Natural killer cell (primary cell): ENCODE results near the gene ARID1B. TPM values are rescaled to one million over a fixed set of nuclear protein-coding genes. Genes with fewer than 3 reads are reported as not detected.

Source experiments
- ATAC-seq, 3 donors: fragments of 150-1000 bp in 2 of 3; fragments of 200-7000 bp in 1 of 3; cut with Tn5 transposase; 1 replicate in 1 of 3; 2 replicates in 2 of 3; pipeline ENCODE4 v1.10.0; 2021; ENCODE audit warnings: mild to moderate bottlenecking in 2 of 3, moderate library complexity in 2 of 3
- DNase-seq, 2 donors: peaks; one replicate each; pipeline versions ENCODE4 v3.0.0 to v3.0.0-alpha.2; 2013 to 2021; ENCODE audit warnings: mixed read lengths in 1 of 2
- H3K27ac ChIP-seq: one replicate; pipeline ENCODE4 v1.5.1; 2013; ENCODE audit warnings: mild to moderate bottlenecking, low read length
- H3K27me3 ChIP-seq: one replicate; pipeline ENCODE4 v1.6.1; 2013; ENCODE audit warnings: low read length; ENCODE audit not compliant: control insufficient read depth, insufficient read depth
- H3K36me3 ChIP-seq: one replicate; pipeline ENCODE4 v1.6.1; 2013; ENCODE audit warnings: low read length; ENCODE audit not compliant: control insufficient read depth, insufficient read depth
- H3K4me1 ChIP-seq: one replicate; pipeline ENCODE4 v1.6.1; 2013; ENCODE audit warnings: low read length; ENCODE audit not compliant: control insufficient read depth, insufficient read depth
- H3K4me3 ChIP-seq: one replicate; pipeline ENCODE4 v1.5.1; 2013; ENCODE audit warnings: low read length
- H3K9me3 ChIP-seq: one replicate; pipeline ENCODE4 v1.6.1; 2013; ENCODE audit warnings: low read length; ENCODE audit not compliant: control insufficient read depth, insufficient read depth
- H3K27ac Mint-ChIP-seq, 2 donors: one replicate each; pipeline ENCODE4 v1.8.0; 2022; ENCODE audit warnings: mild to moderate bottlenecking in 2 of 2, mixed read lengths in 2 of 2, moderate library complexity in 1 of 2
- H3K27me3 Mint-ChIP-seq, 2 donors: one replicate each; pipeline ENCODE4 v1.8.0; 2022; ENCODE audit warnings: low read depth in 2 of 2, mixed read lengths in 2 of 2
- H3K36me3 Mint-ChIP-seq: one replicate; pipeline ENCODE4 v1.8.0; 2022; ENCODE audit warnings: mixed read lengths
- H3K4me1 Mint-ChIP-seq, 2 donors: one replicate each; pipeline ENCODE4 v1.8.0; 2022; ENCODE audit warnings: mixed read lengths in 2 of 2
- H3K4me3 Mint-ChIP-seq: one replicate; pipeline ENCODE4 v1.8.0; 2022; ENCODE audit warnings: mild to moderate bottlenecking, moderate library complexity, mixed read lengths
- H3K9me3 Mint-ChIP-seq, 2 donors: one replicate each; pipeline ENCODE4 v1.8.0; 2022; ENCODE audit warnings: mixed read lengths in 2 of 2
- WGBS: methylation state at CpG from one replicate; pipeline ENCODE4 v1.1.7; 2013; ENCODE audit warnings: missing lambda C conversion rate; ENCODE audit not compliant: insufficient coverage; 5-methylcytosine and 5-hydroxymethylcytosine counted together
- intact Hi-C: fragments of 100-400 bp; cut with micrococcal nuclease; formaldehyde crosslinking; loops from one replicate; pipeline ENCODE4 v1.14.2; 2022
- total RNA-seq, 4 donors: library from RNA; stranded (reverse); fragments of 120-200 nt in 1 of 4; gene quantifications; one replicate each; pipeline versions ENCODE4 v1.2.3 to v1.2.4, GENCODE V29; 2013 to 2022
- TF ChIP-seq, protein P1 (sequence below): fragments of 200-600 bp; IDR thresholded peaks from one replicate; pipeline ENCODE4 v1.8.0; 2022; ENCODE audit warnings: antibody characterized with exemption

The ARID1B gene
- total RNA-seq, 3 donors from 2014 or later (not counting 1 experiment from before 2014, with no cell fraction given) = 180 to 201 (median 189) TPM

DNA sequence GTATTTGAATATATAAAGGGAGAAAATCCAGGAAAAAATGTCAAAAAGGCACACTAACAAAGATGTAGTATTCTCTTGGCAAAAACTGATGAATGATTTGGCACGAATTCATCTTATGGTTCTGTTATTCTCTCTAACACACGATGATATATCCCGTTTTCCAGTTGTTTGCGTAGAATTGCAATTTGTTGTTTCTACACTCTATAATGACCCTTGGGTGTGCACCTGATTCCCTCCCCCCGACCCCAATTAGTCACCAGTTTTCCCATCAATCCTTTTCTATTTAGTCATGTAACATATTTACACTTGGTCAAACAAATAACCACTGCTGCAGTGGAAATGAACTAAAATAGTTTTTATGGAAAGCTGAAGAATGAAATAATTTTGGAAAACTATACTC, 1.5 kb upstream of the ARID1B start:
- no peaks in the 10 kb centered on the region for H3K9me3 Mint-ChIP-seq
- H3K36me3 Mint-ChIP-seq = no peaks in the 10 kb centered on the region
- no peaks in the 10 kb centered on the region for H3K36me3 ChIP-seq
- H3K27me3 Mint-ChIP-seq = peaks cover 0 to 4% of the 10 kb centered on the region in 2 donors
- H3K4me1 Mint-ChIP-seq = peaks cover 16 to 26% of the 10 kb centered on the region in 2 donors
- no peak overlapping the region for H3K4me3 ChIP-seq
- H3K4me3 Mint-ChIP-seq = no peak overlapping the region
- no peak overlapping the region for H3K27ac Mint-ChIP-seq
- WGBS = 90% methylated on average over 5 of the region's 5 CpGs
- no peak for DNase-seq
- H3K27me3 ChIP-seq = no peaks in the 10 kb centered on the region
- no peak overlapping the region for H3K27ac ChIP-seq
- H3K9me3 ChIP-seq = no peaks in the 10 kb centered on the region
- TF ChIP-seq, protein P1, sequence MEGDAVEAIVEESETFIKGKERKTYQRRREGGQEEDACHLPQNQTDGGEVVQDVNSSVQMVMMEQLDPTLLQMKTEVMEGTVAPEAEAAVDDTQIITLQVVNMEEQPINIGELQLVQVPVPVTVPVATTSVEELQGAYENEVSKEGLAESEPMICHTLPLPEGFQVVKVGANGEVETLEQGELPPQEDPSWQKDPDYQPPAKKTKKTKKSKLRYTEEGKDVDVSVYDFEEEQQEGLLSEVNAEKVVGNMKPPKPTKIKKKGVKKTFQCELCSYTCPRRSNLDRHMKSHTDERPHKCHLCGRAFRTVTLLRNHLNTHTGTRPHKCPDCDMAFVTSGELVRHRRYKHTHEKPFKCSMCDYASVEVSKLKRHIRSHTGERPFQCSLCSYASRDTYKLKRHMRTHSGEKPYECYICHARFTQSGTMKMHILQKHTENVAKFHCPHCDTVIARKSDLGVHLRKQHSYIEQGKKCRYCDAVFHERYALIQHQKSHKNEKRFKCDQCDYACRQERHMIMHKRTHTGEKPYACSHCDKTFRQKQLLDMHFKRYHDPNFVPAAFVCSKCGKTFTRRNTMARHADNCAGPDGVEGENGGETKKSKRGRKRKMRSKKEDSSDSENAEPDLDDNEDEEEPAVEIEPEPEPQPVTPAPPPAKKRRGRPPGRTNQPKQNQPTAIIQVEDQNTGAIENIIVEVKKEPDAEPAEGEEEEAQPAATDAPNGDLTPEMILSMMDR = no peak
- H3K4me1 ChIP-seq = peaks cover 11% of the 10 kb centered on the region
- ATAC-seq = no peak
- intact Hi-C loops = loop anchor here (5.0 kb wide), 1 partner anchor 407 kb away; no protein-coding TSS in a partner anchor

DNA sequence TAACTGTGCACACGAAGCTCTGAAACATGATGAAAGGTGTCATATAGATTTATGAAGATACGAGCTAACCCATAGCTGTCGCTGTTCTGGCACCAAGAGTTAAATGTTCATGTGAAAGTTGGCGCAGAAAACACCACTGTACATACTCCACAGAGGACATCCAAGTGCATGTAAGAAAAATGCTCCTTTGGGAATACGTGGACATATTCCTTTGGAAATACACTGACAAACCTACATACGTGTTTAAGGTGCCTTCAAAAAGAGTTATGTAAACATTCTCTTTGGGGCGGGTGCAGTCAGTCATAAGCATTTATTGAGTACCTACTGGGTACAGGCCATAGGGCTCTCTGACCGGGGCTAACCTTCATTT, 723 bp upstream of the ARID1B start:
- H3K4me3 ChIP-seq = peak overlapping the region; percentile 47

DNA sequence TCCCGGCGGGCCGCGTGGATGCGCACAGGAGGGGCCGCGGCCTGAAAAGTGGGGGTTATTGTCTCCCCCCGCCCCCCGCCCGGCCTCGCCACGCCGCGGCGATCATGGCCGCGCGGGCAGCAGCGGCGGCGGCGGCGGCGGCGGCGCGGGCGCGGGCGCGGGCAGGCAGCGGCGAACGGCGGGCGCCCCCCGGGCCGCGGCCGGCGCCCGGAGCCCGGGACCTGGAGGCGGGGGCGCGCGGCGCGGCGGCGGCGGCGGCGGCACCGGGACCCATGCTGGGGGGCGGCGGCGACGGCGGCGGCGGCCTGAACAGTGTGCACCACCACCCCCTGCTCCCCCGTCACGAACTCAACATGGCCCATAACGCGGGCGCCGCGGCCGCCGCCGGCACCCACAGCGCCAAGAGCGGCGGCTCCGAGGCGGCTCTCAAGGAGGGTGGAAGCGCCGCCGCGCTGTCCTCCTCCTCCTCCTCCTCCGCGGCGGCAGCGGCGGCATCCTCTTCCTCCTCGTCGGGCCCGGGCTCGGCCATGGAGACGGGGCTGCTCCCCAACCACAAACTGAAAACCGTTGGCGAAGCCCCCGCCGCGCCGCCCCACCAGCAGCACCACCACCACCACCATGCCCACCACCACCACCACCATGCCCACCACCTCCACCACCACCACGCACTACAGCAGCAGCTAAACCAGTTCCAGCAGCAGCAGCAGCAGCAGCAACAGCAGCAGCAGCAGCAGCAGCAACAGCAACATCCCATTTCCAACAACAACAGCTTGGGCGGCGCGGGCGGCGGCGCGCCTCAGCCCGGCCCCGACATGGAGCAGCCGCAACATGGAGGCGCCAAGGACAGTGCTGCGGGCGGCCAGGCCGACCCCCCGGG, 637 bp downstream of the ARID1B start:
- Histone ChIP-seq H3K27me3 (no peaks in the 10 kb centered on the region), H3K27ac (peak overlapping the region; percentile 90), H3K9me3 (no peaks in the 10 kb centered on the region), H3K36me3 (no peaks in the 10 kb centered on the region), H3K4me1 (peaks cover 11% of the 10 kb centered on the region), H3K4me3 (peak overlapping the region; percentile 89)
- Mint-ChIP-seq H3K9me3 (no peaks in the 10 kb centered on the region), H3K4me3 (peak overlapping the region; percentile 97), H3K36me3 (no peaks in the 10 kb centered on the region), H3K27ac (peak overlapping the region; percentile 92), H3K4me1 (peaks cover 35 to 46% of the 10 kb centered on the region in 2 donors), H3K27me3 (no peaks in the 10 kb centered on the region)
- WGBS = under 1% methylated on average over 113 of the region's 113 CpGs
- DNase-seq (peak; percentile 63 to 84), ATAC-seq (peak; percentile 18 to 54 (median 54))
- intact Hi-C loops = loop anchor here (1.0 to 5.0 kb wide), 2 partner anchors 91 to 404 kb away; no protein-coding TSS in a partner anchor
- TF ChIP-seq, protein P1 = no peak

More for the DNA sequence above, 723 bp upstream of the ARID1B start:
- Histone ChIP-seq H3K4me1 (peaks cover 11% of the 10 kb centered on the region), H3K27ac (peak overlapping the region; percentile 90), H3K9me3 (no peaks in the 10 kb centered on the region), H3K36me3 (no peaks in the 10 kb centered on the region), H3K27me3 (no peaks in the 10 kb centered on the region)
- intact Hi-C loops = loop anchor here (5.0 kb wide), 1 partner anchor 406 kb away; no protein-coding TSS in a partner anchor
- peaks cover 23 to 33% of the 10 kb centered on the region in 2 donors for H3K4me1 Mint-ChIP-seq
- ATAC-seq (no peak), DNase-seq (peak in 1 of 2 donors; percentile 70)
- H3K27ac Mint-ChIP-seq = peak overlapping the region; percentile 92
- H3K9me3 Mint-ChIP-seq = no peaks in the 10 kb centered on the region
- H3K4me3 Mint-ChIP-seq = peak overlapping the region; percentile 93
- no peaks in the 10 kb centered on the region for H3K36me3 Mint-ChIP-seq
- H3K27me3 Mint-ChIP-seq = peaks cover 0 to 4% of the 10 kb centered on the region in 2 donors
- 4% methylated on average over 8 of the region's 8 CpGs for WGBS
- TF ChIP-seq, protein P1 = no peak
